ENCODE data around the gene SCFD2. TPM values are rescaled to one million over a fixed set of nuclear protein-coding genes. Genes with fewer than 3 reads are reported as not detected.

Gene SCFD2
- polyA plus RNA-seq, 2 of the 4 experiments (the other 2 are of a cell fraction): 7.6 to 10.8 TPM

- TF ChIP-seq BHLHE40 (IDR thresholded peaks at IDR 0.05; ENCODE audit: low read depth, low read length): no peak
Measured at GRCh38 chr4:52950226-52950625, 415.6 kb downstream of the SCFD2 start (continued).

DNA sequence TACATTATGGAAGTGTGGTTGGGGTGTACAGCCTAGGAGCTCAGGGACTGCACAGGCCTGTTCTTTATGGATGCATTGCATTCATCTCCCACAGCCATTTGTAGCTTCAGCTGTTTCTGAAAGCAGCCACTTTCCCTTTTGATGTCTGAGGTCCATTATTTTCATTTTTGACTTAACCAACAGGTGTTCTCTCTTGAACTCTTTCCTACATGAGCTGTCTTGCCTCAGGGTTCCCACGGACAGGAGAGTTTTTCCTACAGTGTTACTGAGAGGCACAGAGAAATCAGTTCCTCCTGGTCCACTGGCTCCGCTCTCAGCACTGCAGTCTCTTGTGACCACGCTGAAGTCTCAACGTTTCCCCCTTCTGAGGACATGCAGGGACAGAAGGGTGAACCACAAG, 416.5 kb downstream of the SCFD2 start:
- H3K4me2 ChIP-seq: no peak overlapping the region
- no peaks in the 10 kb centered on the region for H3K4me1 ChIP-seq
- no peaks in the 10 kb centered on the region for H3K9me3 ChIP-seq
- TF ChIP-seq NPAS2 (CRISPR knock-in tag; IDR thresholded peaks at IDR 0.05; ENCODE audit: borderline replicate concordance): no peak
- no peak for TF ChIP-seq ZFP36 (IDR thresholded peaks at IDR 0.05; ENCODE audit: borderline replicate concordance, partially characterized antibody)
- DNase-seq (ENCODE audit: low read depth in 1 of 2, low spot score in 1 of 2) (no peak), FAIRE-seq (no peak), ATAC-seq (no peak)
- POLR2A ChIA-PET: no interaction called here
- CTCF ChIA-PET: no interaction called here
- H3K27ac ChIP-seq: no peak overlapping the region
- H3K4me3 ChIP-seq: no peak overlapping the region
- 67% methylated on average over 4 of the region's 4 CpGs for WGBS (ENCODE audit: missing lambda C conversion rate)

DNA sequence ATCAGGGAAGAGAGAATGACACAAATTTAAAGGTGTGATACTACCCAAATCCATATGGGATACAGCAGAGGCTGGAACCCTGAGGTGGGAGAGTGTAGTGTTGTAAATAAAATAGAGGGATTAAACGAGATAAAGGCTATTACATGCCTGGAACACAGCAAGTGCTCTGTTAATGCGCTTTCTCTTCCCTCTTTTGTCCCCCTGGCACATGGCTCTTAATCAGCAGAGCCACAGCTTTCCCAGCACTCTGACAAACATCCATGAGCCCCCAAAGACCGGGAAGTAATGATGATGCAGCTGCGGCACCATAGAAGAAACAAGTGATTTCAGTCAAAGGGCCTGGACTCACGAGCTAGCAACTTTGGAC, 417.8 kb downstream of the SCFD2 start:
- POLR2A ChIA-PET: no interaction called here
- no peak for ATAC-seq
- CTCF ChIA-PET: no interaction called here

DNA sequence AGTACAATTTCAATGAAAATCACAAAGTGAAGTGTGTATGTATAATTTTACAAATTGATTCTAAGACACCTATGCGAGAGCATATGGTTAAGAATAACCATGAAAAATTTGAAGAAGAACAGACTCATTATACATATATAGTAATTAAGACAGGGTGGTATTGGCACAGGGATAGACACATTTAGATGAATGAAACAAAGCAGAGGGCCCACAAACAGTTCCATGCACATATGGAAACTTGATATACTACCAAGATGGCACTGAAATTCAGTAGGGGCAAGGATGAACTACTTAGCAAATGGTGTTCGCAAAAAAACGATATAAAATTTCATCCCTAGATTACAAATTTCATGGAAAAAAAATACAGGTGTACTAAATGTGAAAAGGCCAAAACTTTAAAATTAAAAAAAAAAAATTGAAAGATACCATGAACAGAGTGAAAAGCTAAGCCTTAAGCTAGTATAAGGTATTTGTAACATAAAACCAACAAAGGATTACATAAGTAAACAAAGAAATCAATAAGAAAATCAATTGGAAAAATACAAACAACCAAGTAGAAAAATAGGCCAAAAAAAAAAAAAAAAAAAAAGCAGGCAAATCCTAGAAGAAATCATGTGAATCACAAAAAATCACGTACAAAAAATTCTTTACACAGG, 418.3 kb downstream of the SCFD2 start:
- H3K4me3 ChIP-seq: no peak overlapping the region
- ATAC-seq (no peak), FAIRE-seq (no peak), DNase-seq (ENCODE audit: low read depth in 1 of 2, low spot score in 1 of 2) (no peak)
- ChIA-PET POLR2A (no interaction called here), CTCF (no interaction called here)
- H3K9me3 ChIP-seq: no peaks in the 10 kb centered on the region
- H3K27ac ChIP-seq: no peak overlapping the region
- H3K4me1 ChIP-seq: no peaks in the 10 kb centered on the region
- WGBS (ENCODE audit: missing lambda C conversion rate): 84% methylated on average over 4 of the region's 4 CpGs
- TF ChIP-seq HDAC2 (IDR thresholded peaks at IDR 0.05): no peak
- TF ChIP-seq HOXB13 (CRISPR knock-in tag; IDR thresholded peaks at IDR 0.05; ENCODE audit: low read depth): no peak
- TF ChIP-seq TFCP2L1 (CRISPR knock-in tag; IDR thresholded peaks at IDR 0.05): no peak
- TF ChIP-seq EP300 (IDR thresholded peaks at IDR 0.05): no peak
- TF ChIP-seq NR3C1 (IDR thresholded peaks at IDR 0.05): no peak
- no peak for TF ChIP-seq HOXB5 (CRISPR knock-in tag; IDR thresholded peaks at IDR 0.05)
- no peak for TF ChIP-seq CBX8 (IDR thresholded peaks at IDR 0.05)
- TF ChIP-seq MAX (IDR thresholded peaks at IDR 0.05): no peak
- no peak for TF ChIP-seq MYC (IDR thresholded peaks at IDR 0.05; ENCODE audit: borderline replicate concordance, low read length)
- TF ChIP-seq REST (IDR thresholded peaks at IDR 0.05): no peak
- TF ChIP-seq CHD2 (IDR thresholded peaks at IDR 0.05; ENCODE audit: low read length, partially characterized antibody): no peak
- no peak overlapping the region for H3K4me2 ChIP-seq

More for the DNA sequence above, 417.8 kb downstream of the SCFD2 start:
- H3K27ac ChIP-seq: no peak overlapping the region
- no peaks in the 10 kb centered on the region for H3K4me1 ChIP-seq
- no peak for FAIRE-seq
- no peak overlapping the region for H3K4me2 ChIP-seq
- DNase-seq (ENCODE audit: low read depth in 1 of 2, low spot score in 1 of 2): no peak
- WGBS (ENCODE audit: missing lambda C conversion rate): 67% methylated on average over 5 of the region's 5 CpGs
- no peaks in the 10 kb centered on the region for H3K9me3 ChIP-seq
- no peak for TF ChIP-seq RAD21 (conservative IDR thresholded peaks at IDR 0.05 in 1 of 2, IDR thresholded peaks at IDR 0.05 in 1 of 2)
- no peak for TF ChIP-seq HOXB13 (CRISPR knock-in tag; IDR thresholded peaks at IDR 0.05; ENCODE audit: low read depth)
- TF ChIP-seq ELK1 (IDR thresholded peaks at IDR 0.05; ENCODE audit: low read depth, low read length): no peak
- H3K4me3 ChIP-seq: no peak overlapping the region
